Tibial nerve (tissue), 3 donors: Measurements from ENCODE around the gene FBXW9.

Experiments used
- POLR2A ChIP-seq, 2 donors: fragments of 450-650 bp; IDR thresholded peaks; one replicate each; pipeline ENCODE4 v1.6.1; 2017; ENCODE audit warnings: antibody characterized with exemption in 2 of 2, mild to moderate bottlenecking in 2 of 2, moderate library complexity in 2 of 2
- TF ChIP-seq, protein P1 (sequence below), 5 experiments: fragments of 200-600 bp in 3 of 5; fragments of 450-650 bp in 2 of 5; sonication (generic) in 3 of 5; IDR thresholded peaks; one replicate each; pipeline ENCODE4 v1.5.1; 2016 to 2019; ENCODE audit warnings: antibody characterized with exemption in 5 of 5, mild to moderate bottlenecking in 3 of 5, moderate library complexity in 2 of 5

DNA sequence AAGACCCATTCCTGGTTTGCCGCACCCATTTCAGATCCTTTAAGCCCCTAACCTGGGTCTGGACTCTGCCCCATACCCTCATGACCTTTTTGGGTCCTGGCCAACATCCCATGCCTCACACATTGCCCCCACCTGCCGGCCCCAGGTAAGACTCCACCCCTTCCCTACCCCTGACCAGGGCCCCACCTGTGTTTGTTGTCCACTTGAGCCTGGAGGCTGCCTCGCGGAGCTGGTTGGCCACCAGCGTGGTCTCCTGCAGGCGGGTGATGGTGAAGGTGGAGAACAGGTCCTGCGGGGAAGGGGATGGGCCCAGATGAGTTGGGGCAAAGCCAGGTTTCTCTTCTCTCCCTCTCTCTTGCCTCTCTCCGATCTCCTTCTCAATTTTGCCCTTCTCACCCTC is 49.4 kb downstream of the FBXW9 start:
- TF ChIP-seq, protein P1, sequence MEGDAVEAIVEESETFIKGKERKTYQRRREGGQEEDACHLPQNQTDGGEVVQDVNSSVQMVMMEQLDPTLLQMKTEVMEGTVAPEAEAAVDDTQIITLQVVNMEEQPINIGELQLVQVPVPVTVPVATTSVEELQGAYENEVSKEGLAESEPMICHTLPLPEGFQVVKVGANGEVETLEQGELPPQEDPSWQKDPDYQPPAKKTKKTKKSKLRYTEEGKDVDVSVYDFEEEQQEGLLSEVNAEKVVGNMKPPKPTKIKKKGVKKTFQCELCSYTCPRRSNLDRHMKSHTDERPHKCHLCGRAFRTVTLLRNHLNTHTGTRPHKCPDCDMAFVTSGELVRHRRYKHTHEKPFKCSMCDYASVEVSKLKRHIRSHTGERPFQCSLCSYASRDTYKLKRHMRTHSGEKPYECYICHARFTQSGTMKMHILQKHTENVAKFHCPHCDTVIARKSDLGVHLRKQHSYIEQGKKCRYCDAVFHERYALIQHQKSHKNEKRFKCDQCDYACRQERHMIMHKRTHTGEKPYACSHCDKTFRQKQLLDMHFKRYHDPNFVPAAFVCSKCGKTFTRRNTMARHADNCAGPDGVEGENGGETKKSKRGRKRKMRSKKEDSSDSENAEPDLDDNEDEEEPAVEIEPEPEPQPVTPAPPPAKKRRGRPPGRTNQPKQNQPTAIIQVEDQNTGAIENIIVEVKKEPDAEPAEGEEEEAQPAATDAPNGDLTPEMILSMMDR (IDR thresholded peaks at IDR 0.05), result no peak
- TF ChIP-seq POLR2A (IDR thresholded peaks at IDR 0.05), result no peak
